Duodenal mucosa (tissue), 2 donors: ENCODE results near the gene LYRM1.
"Not testable (repeated sequence)": the region's sequence is repeated elsewhere in the genome, so short reads cannot be mapped to it uniquely, and the experiment has no call there.

Experiments used
- H3K27ac ChIP-seq: one replicate; pipeline ENCODE4 v1.7.0; 2013; ENCODE audit warnings: low read depth, low read length
- H3K27me3 ChIP-seq, 2 donors: one replicate each; pipeline ENCODE4 v1.7.0; 2013; ENCODE audit warnings: low read length in 2 of 2, control low read depth in 1 of 2; ENCODE audit not compliant: insufficient read depth in 2 of 2, control insufficient read depth in 1 of 2
- H3K36me3 ChIP-seq, 2 donors: one replicate each; pipeline ENCODE4 v1.7.0; 2013; ENCODE audit warnings: low read length in 2 of 2, control low read depth in 1 of 2; ENCODE audit not compliant: insufficient read depth in 2 of 2, control insufficient read depth in 1 of 2
- H3K4me1 ChIP-seq, 2 donors: one replicate each; pipeline ENCODE4 v1.7.0; 2013; ENCODE audit warnings: low read length in 2 of 2, control low read depth in 1 of 2; ENCODE audit not compliant: insufficient read depth in 2 of 2, control insufficient read depth in 1 of 2
- H3K4me3 ChIP-seq, 2 donors: one replicate each; pipeline ENCODE4 v1.7.0; 2013; ENCODE audit warnings: low read length in 2 of 2, low read depth in 1 of 2
- H3K9ac ChIP-seq, 2 donors: one replicate each; pipeline ENCODE4 v1.7.0; 2013; ENCODE audit warnings: low read length in 2 of 2, low read depth in 1 of 2
- H3K9me3 ChIP-seq, 2 donors: one replicate each; pipeline ENCODE4 v1.7.0; 2013; ENCODE audit warnings: low read length in 2 of 2, control low read depth in 1 of 2; ENCODE audit not compliant: control insufficient read depth in 1 of 2

Gene LYRM1

DNA sequence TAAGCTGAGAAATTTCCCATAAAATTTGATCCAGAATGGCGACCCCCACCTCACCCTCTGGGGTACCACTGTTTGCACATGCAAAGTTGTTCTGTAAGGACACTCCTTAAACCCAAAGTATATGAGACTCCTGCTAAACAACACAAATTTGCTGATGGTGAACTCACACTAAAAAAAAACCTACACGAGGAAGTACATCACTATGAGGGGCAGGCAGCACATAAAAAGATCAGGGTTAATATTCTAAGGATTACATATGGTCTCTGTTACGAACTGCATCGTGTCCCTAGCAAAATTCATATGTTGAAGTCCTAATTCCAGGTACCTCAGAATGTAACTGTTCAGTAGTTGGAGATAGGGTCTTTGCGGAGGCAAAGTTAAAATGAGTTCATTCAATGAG, 60.3 kb downstream of the LYRM1 start:
- no peak overlapping the region for H3K4me3 ChIP-seq
- no peaks in the 10 kb centered on the region for H3K36me3 ChIP-seq
- H3K27me3 ChIP-seq: no peaks in the 10 kb centered on the region
- H3K9me3 ChIP-seq: no peaks in the 10 kb centered on the region
- H3K4me1 ChIP-seq: no peaks in the 10 kb centered on the region
- no peak overlapping the region for H3K9ac ChIP-seq
- H3K27ac ChIP-seq: no peak overlapping the region

DNA sequence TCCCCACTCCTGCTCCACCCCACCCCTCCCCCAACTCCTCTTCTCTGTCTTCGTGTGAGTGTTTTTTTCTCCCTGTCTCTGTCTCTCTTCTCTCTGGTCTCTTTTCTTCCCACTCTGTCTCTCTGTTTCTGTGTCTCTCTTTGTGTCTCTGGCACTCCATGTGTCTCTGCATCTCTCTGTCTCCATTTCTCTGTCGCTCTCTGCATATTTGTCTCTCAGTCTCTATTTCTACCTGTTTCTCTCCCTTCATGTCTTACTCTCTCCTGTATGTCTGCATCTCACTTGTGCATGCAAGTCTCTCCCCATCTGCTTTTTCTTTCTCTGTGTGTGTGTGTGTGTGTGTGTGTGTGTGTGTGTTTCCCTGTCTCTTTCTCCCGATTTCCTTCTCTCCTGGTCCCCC, 68.2 kb downstream of the LYRM1 start:
- Histone ChIP-seq H3K4me1 (no peaks in the 10 kb centered on the region), H3K27ac (no peak overlapping the region), H3K4me3 (no peak overlapping the region), H3K9ac (no peak overlapping the region), H3K9me3 (no peaks in the 10 kb centered on the region), H3K27me3 (no peaks in the 10 kb centered on the region), H3K36me3 (no peaks in the 10 kb centered on the region)

DNA sequence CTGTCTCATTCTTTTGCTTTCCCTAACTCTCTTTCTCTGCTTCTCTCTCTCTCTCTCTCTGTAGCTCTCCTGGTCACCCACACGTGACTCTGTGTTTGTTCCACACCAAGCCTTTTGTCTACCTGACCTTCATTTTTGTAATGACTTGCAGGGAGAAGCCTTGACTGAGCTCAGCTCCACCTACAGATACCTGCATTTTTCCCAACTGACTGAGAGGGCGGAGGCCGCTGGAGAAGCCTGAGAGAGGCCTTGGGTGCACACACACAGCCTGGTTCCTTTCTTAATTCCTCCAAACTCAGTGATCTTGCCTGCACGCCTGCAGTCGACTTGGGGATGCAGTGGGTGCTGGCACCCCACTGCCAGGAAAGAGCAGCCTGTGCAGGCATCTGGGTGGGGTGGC, 68.8 kb downstream of the LYRM1 start:
- Histone ChIP-seq H3K4me1 (no peaks in the 10 kb centered on the region), H3K9ac (no peak overlapping the region), H3K36me3 (no peaks in the 10 kb centered on the region), H3K27ac (no peak overlapping the region), H3K27me3 (no peaks in the 10 kb centered on the region), H3K9me3 (no peaks in the 10 kb centered on the region), H3K4me3 (no peak overlapping the region)

DNA sequence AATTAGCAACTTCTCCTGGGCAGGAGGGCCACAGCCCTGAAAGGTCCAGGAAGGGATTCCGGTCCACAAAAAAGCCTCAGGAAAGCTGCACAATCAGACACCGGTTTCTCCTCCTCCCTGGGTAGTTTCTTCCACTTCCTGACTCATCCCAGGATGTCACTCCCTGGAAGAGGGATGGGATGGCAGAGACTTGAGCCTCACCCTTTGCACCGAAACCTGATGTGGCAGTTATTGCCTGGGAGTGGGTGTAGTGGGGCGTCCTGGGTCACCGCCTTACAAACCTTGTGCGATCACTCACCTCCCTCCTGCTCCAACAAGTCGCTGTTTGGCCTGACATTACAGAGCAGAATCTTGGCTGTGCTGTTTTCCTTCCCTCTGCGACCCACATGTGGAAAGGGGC, 70.8 kb downstream of the LYRM1 start:
- H3K27ac ChIP-seq: no peak overlapping the region
- no peaks in the 10 kb centered on the region for H3K27me3 ChIP-seq
- H3K4me3 ChIP-seq: no peak overlapping the region
- H3K9ac ChIP-seq: no peak overlapping the region
- no peaks in the 10 kb centered on the region for H3K36me3 ChIP-seq
- H3K4me1 ChIP-seq: no peaks in the 10 kb centered on the region
- no peaks in the 10 kb centered on the region for H3K9me3 ChIP-seq

DNA sequence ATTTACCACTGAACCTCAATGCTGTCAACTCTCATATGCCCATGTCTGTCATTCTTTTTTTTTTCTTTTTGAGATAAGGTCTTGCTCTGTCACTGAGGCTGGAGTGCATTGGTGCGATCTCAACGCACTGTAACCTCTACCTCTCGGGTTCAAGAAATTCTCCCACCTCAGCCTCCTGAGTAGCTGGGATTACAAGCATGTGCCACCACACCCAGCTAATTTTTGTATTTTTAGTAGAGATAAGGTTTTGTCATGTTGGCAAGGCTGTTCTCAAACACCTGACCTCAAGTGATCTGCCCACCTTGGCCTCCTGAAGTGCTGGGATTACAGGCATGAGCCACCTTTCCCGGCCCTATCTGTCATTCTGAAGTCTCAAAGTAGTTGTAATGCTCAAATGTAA, 72.6 kb downstream of the LYRM1 start:
- not testable (repeated sequence) for H3K9me3 ChIP-seq, H3K27ac ChIP-seq, H3K9ac ChIP-seq, H3K27me3 ChIP-seq, H3K4me1 ChIP-seq, H3K4me3 ChIP-seq, H3K36me3 ChIP-seq
